HuH-7.5 (cell line): ENCODE data around the gene COTL1.
"Not testable (repeated sequence)": the region's sequence is repeated elsewhere in the genome, so short reads cannot be mapped to it uniquely, and the experiment has no call there.

Source experiments
- DNase-seq: peaks from one replicate; pipeline ENCODE4 v3.0.0; 2011; ENCODE audit warnings: low spot score

Gene COTL1

GRCh38 chr16:84569382-84569987, 48.4 kb downstream of the COTL1 start:
- no peak for DNase-seq

GRCh38 chr16:84568066-84568465, 49.8 kb downstream of the COTL1 start:
- DNase-seq: no peak

- no peak for DNase-seq
Measured at GRCh38 chr16:84567286-84567962, 50.5 kb downstream of the COTL1 start.

GRCh38 chr16:84566545-84567257, 51.2 kb downstream of the COTL1 start:
- DNase-seq: no peak

GRCh38 chr16:84565669-84566495, 52.0 kb downstream of the COTL1 start:
- no peak for DNase-seq

GRCh38 chr16:84563786-84564420, 54.0 kb downstream of the COTL1 start:
- DNase-seq: no peak

GRCh38 chr16:84563064-84563715, 54.7 kb downstream of the COTL1 start:
- DNase-seq: no peak

- no peak for DNase-seq
Measured at GRCh38 chr16:84562174-84562815, 55.6 kb downstream of the COTL1 start.

GRCh38 chr16:84561291-84561690, 56.6 kb downstream of the COTL1 start:
- DNase-seq: no peak

- no peak for DNase-seq
Measured at GRCh38 chr16:84560269-84560668, 57.6 kb downstream of the COTL1 start.

GRCh38 chr16:84559311-84559932, 58.5 kb downstream of the COTL1 start:
- DNase-seq: no peak

GRCh38 chr16:84558850-84559249, 59.0 kb downstream of the COTL1 start:
- not testable (repeated sequence) for DNase-seq

GRCh38 chr16:84557504-84557903, 60.4 kb downstream of the COTL1 start:
- DNase-seq: no peak

- DNase-seq: no peak
Measured at GRCh38 chr16:84557059-84557458, 60.8 kb downstream of the COTL1 start.

GRCh38 chr16:84555418-84556196, 62.3 kb downstream of the COTL1 start:
- DNase-seq: no peak

GRCh38 chr16:84554627-84555328, 63.1 kb downstream of the COTL1 start:
- DNase-seq: no peak

GRCh38 chr16:84553873-84554399, 63.9 kb downstream of the COTL1 start:
- no peak for DNase-seq

- no peak for DNase-seq
Measured at GRCh38 chr16:84552135-84552534, 65.7 kb downstream of the COTL1 start.

- no peak for DNase-seq
Measured at GRCh38 chr16:84550096-84550495, 67.8 kb downstream of the COTL1 start.
